Endodermal cell (in vitro differentiated cells): Measurements from ENCODE around the gene APOBEC3H. TPM values are rescaled to one million over a fixed set of nuclear protein-coding genes. Genes with fewer than 3 reads are reported as not detected.
A peak's percentile ranks its signal among the peaks of the same experiment; 100 is the strongest.

Experiments used
- DNase-seq: peaks from one replicate; pipeline ENCODE4 v3.0.0-alpha.2; 2017
- H3K27ac ChIP-seq: 2 replicates; pipeline ENCODE4 v1.5.1; 2013; ENCODE audit warnings: mild to moderate bottlenecking, low read depth, low read length, moderate library complexity
- H3K27me3 ChIP-seq: 2 replicates; pipeline ENCODE4 v1.6.1; 2013; ENCODE audit warnings: mild to moderate bottlenecking, low read length, moderate library complexity; ENCODE audit not compliant: insufficient read depth, control insufficient read depth, poor library complexity, severe bottlenecking
- H3K36me3 ChIP-seq: 2 replicates; pipeline ENCODE4 v1.7.0; 2013; ENCODE audit warnings: mild to moderate bottlenecking, low read length, moderate library complexity; ENCODE audit not compliant: control insufficient read depth, insufficient read depth
- H3K4me1 ChIP-seq: one replicate; pipeline ENCODE4 v1.7.0; 2013; ENCODE audit warnings: low read length; ENCODE audit not compliant: control insufficient read depth, insufficient read depth
- H3K4me3 ChIP-seq: 2 replicates; pipeline ENCODE4 v1.5.1; 2013; ENCODE audit warnings: mild to moderate bottlenecking, low read length, moderate library complexity
- H3K9ac ChIP-seq: 2 replicates; pipeline ENCODE4 v1.6.1; 2013; ENCODE audit warnings: mild to moderate bottlenecking, low read length, moderate library complexity; ENCODE audit not compliant: poor library complexity, severe bottlenecking; ENCODE audit errors: extremely low read depth
- H3K9me3 ChIP-seq: 2 replicates; pipeline ENCODE4 v1.6.1; 2013; ENCODE audit warnings: mild to moderate bottlenecking, low read length, moderate library complexity; ENCODE audit not compliant: control insufficient read depth
- H3K27ac Mint-ChIP-seq: 2 replicates; pipeline ENCODE4 v1.8.0; 2020; ENCODE audit warnings: mixed read lengths
- H3K27me3 Mint-ChIP-seq: 2 replicates; pipeline ENCODE4 v1.8.0; 2021; ENCODE audit warnings: mild to moderate bottlenecking, mixed read lengths; ENCODE audit not compliant: insufficient read depth
- H3K36me3 Mint-ChIP-seq: 2 replicates; pipeline ENCODE4 v1.8.0; 2020; ENCODE audit warnings: low read depth, mixed read lengths
- H3K4me1 Mint-ChIP-seq: 2 replicates; pipeline ENCODE4 v1.8.0; 2020; ENCODE audit warnings: mixed read lengths
- H3K4me3 Mint-ChIP-seq: 2 replicates; pipeline ENCODE4 v1.8.0; 2020; ENCODE audit warnings: mild to moderate bottlenecking, moderate library complexity, mixed read lengths
- H3K9me3 Mint-ChIP-seq: 2 replicates; pipeline ENCODE4 v1.8.0; 2020; ENCODE audit warnings: mild to moderate bottlenecking, mixed read lengths
- WGBS, 2 experiments: methylation state at CpG; one replicate each; pipeline versions ENCODE4 v1.1.5 to v1.1.7; 2013; ENCODE audit warnings: missing lambda C conversion rate in 2 of 2, mixed read lengths in 1 of 2; ENCODE audit not compliant: insufficient coverage in 1 of 2, insufficient read length in 1 of 2; 5-methylcytosine and 5-hydroxymethylcytosine counted together
- total RNA-seq, 2 donors: library from RNA; stranded (reverse); fragmentation: NEBNext Ultra II Directional in 1 of 2; extraction: Animal tissue kit (Norgen Biotek cat#: 25700) in 1 of 2; gene quantifications; 2 replicates in 1 of 2; 3 replicates in 1 of 2; pipeline ENCODE4 v1.2.1, GENCODE V29; 2021
- TF ChIP-seq, protein P1 (sequence below): fragments of 200-600 bp; sonication (generic); conservative IDR thresholded peaks from 2 replicates; pipeline ENCODE4 v1.5.0; 2021; ENCODE audit warnings: antibody characterized with exemption, mild to moderate bottlenecking

Gene APOBEC3H
- total RNA-seq, 2 donors from 2014 or later, result not detected

DNA sequence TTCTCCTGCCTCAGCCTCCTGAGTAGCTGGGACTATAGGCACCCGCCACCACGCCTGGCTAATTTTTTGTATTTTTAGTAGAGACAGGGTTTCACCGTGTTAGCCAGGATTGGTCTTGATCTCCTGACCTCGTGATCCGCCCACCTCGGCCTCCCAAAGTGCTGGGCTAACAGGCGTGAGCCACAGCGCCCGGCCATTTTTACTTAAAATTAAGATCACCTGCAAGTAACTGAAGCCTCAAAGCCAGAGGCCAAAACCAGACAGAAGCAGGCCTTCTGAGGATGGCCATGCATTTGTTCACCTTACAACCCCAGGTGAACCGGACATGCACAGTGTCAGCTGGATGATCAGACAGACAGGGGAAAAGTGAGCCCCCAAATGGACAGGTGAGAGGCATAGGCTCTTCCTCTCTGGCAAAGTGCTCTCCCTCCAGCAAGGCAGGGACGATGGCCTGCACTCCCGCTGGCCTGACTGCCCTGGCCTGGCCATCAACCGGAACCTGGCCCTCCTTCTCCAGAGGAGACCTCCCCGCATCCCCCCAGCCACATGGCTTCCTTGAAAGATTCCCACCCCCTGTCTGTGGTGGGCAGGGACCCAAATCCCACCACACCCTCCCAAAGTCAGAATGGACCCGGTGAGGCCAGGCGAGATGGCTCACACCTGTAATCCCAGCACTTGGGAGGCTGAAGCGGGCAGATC, 25.9 kb downstream of the APOBEC3H start:
- H3K36me3 ChIP-seq, result no peaks in the 10 kb centered on the region
- peaks cover 12% of the 10 kb centered on the region for H3K27me3 Mint-ChIP-seq
- WGBS, 2 experiments, result 91 to 93% methylated on average over 10 to 17 of the region's 17 CpGs
- H3K4me3 ChIP-seq, result no peak overlapping the region
- no peaks in the 10 kb centered on the region for H3K27me3 ChIP-seq
- TF ChIP-seq, protein P1, sequence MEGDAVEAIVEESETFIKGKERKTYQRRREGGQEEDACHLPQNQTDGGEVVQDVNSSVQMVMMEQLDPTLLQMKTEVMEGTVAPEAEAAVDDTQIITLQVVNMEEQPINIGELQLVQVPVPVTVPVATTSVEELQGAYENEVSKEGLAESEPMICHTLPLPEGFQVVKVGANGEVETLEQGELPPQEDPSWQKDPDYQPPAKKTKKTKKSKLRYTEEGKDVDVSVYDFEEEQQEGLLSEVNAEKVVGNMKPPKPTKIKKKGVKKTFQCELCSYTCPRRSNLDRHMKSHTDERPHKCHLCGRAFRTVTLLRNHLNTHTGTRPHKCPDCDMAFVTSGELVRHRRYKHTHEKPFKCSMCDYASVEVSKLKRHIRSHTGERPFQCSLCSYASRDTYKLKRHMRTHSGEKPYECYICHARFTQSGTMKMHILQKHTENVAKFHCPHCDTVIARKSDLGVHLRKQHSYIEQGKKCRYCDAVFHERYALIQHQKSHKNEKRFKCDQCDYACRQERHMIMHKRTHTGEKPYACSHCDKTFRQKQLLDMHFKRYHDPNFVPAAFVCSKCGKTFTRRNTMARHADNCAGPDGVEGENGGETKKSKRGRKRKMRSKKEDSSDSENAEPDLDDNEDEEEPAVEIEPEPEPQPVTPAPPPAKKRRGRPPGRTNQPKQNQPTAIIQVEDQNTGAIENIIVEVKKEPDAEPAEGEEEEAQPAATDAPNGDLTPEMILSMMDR, result no peak
- H3K9ac ChIP-seq, result no peak overlapping the region
- DNase-seq, result no peak
- no peak overlapping the region for H3K4me3 Mint-ChIP-seq
- no peaks in the 10 kb centered on the region for H3K9me3 ChIP-seq
- H3K4me1 ChIP-seq, result no peaks in the 10 kb centered on the region
- no peak overlapping the region for H3K27ac ChIP-seq
- no peaks in the 10 kb centered on the region for H3K36me3 Mint-ChIP-seq
- H3K27ac Mint-ChIP-seq, result no peak overlapping the region
- no peaks in the 10 kb centered on the region for H3K9me3 Mint-ChIP-seq
- peaks cover 4% of the 10 kb centered on the region for H3K4me1 Mint-ChIP-seq

DNA sequence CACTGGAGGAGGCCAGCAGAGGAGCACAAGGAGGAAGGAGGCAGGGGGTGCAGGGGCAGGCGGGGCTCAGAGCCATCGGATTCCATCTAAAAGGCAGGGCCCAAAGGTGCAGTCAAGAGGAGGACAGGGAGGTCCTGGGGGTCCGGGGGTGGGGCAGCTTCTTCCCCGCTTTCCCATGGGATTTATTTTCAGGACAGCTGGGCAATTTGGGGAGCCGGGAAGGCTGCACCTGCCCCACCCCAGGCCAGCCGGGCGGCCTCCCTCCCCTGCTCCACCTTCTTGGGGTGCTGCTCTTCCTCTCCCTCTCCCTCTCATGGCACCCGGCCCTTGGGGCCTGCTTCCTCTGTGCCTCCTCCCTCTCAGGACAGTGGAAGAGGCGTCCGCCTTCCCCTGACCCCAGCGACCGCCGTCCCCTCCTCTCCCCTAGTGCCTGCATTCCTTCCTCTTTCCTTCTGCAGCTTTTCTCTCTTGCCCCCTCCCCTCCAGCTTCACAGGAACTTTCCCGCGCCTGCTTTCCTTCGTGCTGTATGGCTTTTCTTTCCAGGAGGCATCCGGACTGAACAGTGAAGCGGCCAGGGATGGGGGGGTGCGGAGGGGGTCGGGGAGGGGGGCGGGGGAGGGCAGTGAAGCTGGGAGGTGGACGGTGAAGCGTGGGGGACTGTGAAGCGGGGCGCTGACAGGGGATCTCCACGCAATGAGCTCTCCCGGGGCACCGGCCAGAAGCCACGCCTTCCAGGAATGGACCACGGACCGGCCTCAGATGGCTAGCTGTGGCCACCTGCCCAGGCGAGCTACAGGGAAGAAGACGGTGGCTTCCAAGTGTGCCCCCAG, 26.9 kb downstream of the APOBEC3H start:
- H3K9ac ChIP-seq, result no peak overlapping the region
- no peak overlapping the region for H3K27ac ChIP-seq
- no peak overlapping the region for H3K4me3 ChIP-seq
- H3K9me3 ChIP-seq, result no peaks in the 10 kb centered on the region
- no peak overlapping the region for H3K27ac Mint-ChIP-seq
- no peaks in the 10 kb centered on the region for H3K36me3 ChIP-seq
- peaks cover 2% of the 10 kb centered on the region for H3K4me1 Mint-ChIP-seq
- peaks cover 2% of the 10 kb centered on the region for H3K9me3 Mint-ChIP-seq
- DNase-seq, result peak; percentile 71
- H3K4me3 Mint-ChIP-seq, result peak overlapping the region; percentile 26
- TF ChIP-seq, protein P1, result no peak
- no peaks in the 10 kb centered on the region for H3K27me3 ChIP-seq
- no peaks in the 10 kb centered on the region for H3K36me3 Mint-ChIP-seq
- no peaks in the 10 kb centered on the region for H3K4me1 ChIP-seq
- WGBS, 2 experiments, result 57% methylated on average over 16 to 28 of the region's 33 CpGs
- H3K27me3 Mint-ChIP-seq, result peaks cover 9% of the 10 kb centered on the region

DNA sequence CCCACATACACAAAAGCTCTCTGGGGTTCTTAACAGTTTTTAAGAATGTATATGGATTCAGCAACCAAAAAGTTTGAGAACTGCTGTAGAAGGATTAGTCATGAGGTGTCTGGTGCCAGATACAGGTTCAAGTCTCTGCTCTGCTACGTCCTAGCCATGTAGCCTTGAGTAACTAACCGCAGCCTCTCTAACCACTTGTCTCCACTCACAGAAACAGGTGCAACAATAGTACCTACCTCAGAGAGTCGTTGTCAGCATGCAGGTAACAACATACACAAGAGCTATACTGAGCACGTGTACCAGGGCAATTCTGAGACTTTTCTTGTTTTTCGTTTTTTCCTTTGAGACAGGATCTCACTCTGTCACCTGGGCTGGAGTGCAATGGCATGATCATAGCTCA, 28.6 kb downstream of the APOBEC3H start:
- H3K36me3 Mint-ChIP-seq, result no peaks in the 10 kb centered on the region
- H3K4me3 ChIP-seq, result no peak overlapping the region
- 93 to 97% methylated on average over 5 of the region's 5 CpGs for WGBS, 2 experiments
- H3K36me3 ChIP-seq, result no peaks in the 10 kb centered on the region
- H3K9ac ChIP-seq, result no peak overlapping the region
- peaks cover 4% of the 10 kb centered on the region for H3K4me1 ChIP-seq
- peaks cover 8% of the 10 kb centered on the region for H3K27me3 Mint-ChIP-seq
- DNase-seq, result no peak
- no peaks in the 10 kb centered on the region for H3K27me3 ChIP-seq
- H3K4me3 Mint-ChIP-seq, result no peak overlapping the region
- H3K9me3 ChIP-seq, result no peaks in the 10 kb centered on the region
- H3K27ac Mint-ChIP-seq, result no peak overlapping the region
- no peak overlapping the region for H3K27ac ChIP-seq
- peaks cover 2% of the 10 kb centered on the region for H3K9me3 Mint-ChIP-seq
- peaks cover 8% of the 10 kb centered on the region for H3K4me1 Mint-ChIP-seq
- TF ChIP-seq, protein P1, result no peak
